HG03469 (cell line): ENCODE results near the gene HOMER2.
"Not testable (repeated sequence)": the region's sequence is repeated elsewhere in the genome, so short reads cannot be mapped to it uniquely, and the experiment has no call there.

Source experiments
- ATAC-seq: cut with Tn5 transposase; IDR thresholded peaks from one replicate; pipeline ENCODE4 v1.9.1; 2021; ENCODE audit warnings: mild to moderate bottlenecking, moderate library complexity, moderate number of reproducible peaks; ENCODE audit not compliant: unreplicated experiment

The HOMER2 gene

GRCh38 chr15:82900511-82901060 is 51.9 kb downstream of the HOMER2 start:
- no peak for ATAC-seq

GRCh38 chr15:82898961-82899360 is 53.6 kb downstream of the HOMER2 start:
- no peak for ATAC-seq

GRCh38 chr15:82895983-82896382 is 56.5 kb downstream of the HOMER2 start:
- no peak for ATAC-seq

- no peak for ATAC-seq
These were observed 57.5 kb downstream of the HOMER2 start for GRCh38 chr15:82894971-82895520.

- ATAC-seq, result not testable (repeated sequence)
These were observed 59.0 kb downstream of the HOMER2 start for GRCh38 chr15:82893473-82893872.

GRCh38 chr15:82892573-82892972 is 59.9 kb downstream of the HOMER2 start:
- no peak for ATAC-seq

- no peak for ATAC-seq
These were observed 61.5 kb downstream of the HOMER2 start for GRCh38 chr15:82890995-82891390.

- ATAC-seq, result no peak
These were observed 62.1 kb downstream of the HOMER2 start for GRCh38 chr15:82890338-82890994.

- no peak for ATAC-seq
These were observed 70.1 kb downstream of the HOMER2 start for GRCh38 chr15:82882273-82882928.

GRCh38 chr15:82881747-82882146 is 70.8 kb downstream of the HOMER2 start:
- no peak for ATAC-seq

- ATAC-seq, result no peak
These were observed 71.8 kb downstream of the HOMER2 start for GRCh38 chr15:82880704-82881103.

- ATAC-seq, result no peak
These were observed 74.2 kb downstream of the HOMER2 start for GRCh38 chr15:82878325-82878724.

GRCh38 chr15:82877825-82878224 is 74.7 kb downstream of the HOMER2 start:
- ATAC-seq, result no peak

GRCh38 chr15:82875411-82876003 is 77.0 kb downstream of the HOMER2 start:
- no peak for ATAC-seq

- no peak for ATAC-seq
These were observed 77.6 kb downstream of the HOMER2 start for GRCh38 chr15:82874961-82875360.

- no peak for ATAC-seq
These were observed 78.3 kb downstream of the HOMER2 start for GRCh38 chr15:82874267-82874666.

- no peak for ATAC-seq
These were observed 79.4 kb downstream of the HOMER2 start for GRCh38 chr15:82873000-82873680.

- no peak for ATAC-seq
These were observed 80.6 kb downstream of the HOMER2 start for GRCh38 chr15:82871832-82872484.

- ATAC-seq, result no peak
These were observed 81.2 kb downstream of the HOMER2 start for GRCh38 chr15:82871358-82871757.

- no peak for ATAC-seq
These were observed 81.7 kb downstream of the HOMER2 start for GRCh38 chr15:82870727-82871320.
